C4-2B (cell line): Measurements from ENCODE around the gene RMI2.

Experiments
- ZFX ChIP-seq: fragments of 450-650 bp; IDR thresholded peaks from 2 replicates; pipeline ENCODE4 v1.6.1; 2017
- TF ChIP-seq, protein P1 (sequence below): fragments of 450-650 bp; conservative IDR thresholded peaks from 2 replicates; pipeline ENCODE4 v1.5.1; 2017; ENCODE audit warnings: mild to moderate bottlenecking

- TF ChIP-seq, protein P1, sequence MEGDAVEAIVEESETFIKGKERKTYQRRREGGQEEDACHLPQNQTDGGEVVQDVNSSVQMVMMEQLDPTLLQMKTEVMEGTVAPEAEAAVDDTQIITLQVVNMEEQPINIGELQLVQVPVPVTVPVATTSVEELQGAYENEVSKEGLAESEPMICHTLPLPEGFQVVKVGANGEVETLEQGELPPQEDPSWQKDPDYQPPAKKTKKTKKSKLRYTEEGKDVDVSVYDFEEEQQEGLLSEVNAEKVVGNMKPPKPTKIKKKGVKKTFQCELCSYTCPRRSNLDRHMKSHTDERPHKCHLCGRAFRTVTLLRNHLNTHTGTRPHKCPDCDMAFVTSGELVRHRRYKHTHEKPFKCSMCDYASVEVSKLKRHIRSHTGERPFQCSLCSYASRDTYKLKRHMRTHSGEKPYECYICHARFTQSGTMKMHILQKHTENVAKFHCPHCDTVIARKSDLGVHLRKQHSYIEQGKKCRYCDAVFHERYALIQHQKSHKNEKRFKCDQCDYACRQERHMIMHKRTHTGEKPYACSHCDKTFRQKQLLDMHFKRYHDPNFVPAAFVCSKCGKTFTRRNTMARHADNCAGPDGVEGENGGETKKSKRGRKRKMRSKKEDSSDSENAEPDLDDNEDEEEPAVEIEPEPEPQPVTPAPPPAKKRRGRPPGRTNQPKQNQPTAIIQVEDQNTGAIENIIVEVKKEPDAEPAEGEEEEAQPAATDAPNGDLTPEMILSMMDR: peak; percentile 70
- TF ChIP-seq ZFX: no peak
These were observed 11.5 kb downstream of the RMI2 start for GRCh38 chr16:11356573-11357331.
